GM21825 (cell line): ENCODE results near the gene CDH22.

Experiments
- ATAC-seq: cut with Tn5 transposase; IDR thresholded peaks from one replicate; pipeline ENCODE4 v1.9.1; 2021; ENCODE audit warnings: mild to moderate bottlenecking, moderate library complexity; ENCODE audit not compliant: unreplicated experiment

The CDH22 gene

DNA sequence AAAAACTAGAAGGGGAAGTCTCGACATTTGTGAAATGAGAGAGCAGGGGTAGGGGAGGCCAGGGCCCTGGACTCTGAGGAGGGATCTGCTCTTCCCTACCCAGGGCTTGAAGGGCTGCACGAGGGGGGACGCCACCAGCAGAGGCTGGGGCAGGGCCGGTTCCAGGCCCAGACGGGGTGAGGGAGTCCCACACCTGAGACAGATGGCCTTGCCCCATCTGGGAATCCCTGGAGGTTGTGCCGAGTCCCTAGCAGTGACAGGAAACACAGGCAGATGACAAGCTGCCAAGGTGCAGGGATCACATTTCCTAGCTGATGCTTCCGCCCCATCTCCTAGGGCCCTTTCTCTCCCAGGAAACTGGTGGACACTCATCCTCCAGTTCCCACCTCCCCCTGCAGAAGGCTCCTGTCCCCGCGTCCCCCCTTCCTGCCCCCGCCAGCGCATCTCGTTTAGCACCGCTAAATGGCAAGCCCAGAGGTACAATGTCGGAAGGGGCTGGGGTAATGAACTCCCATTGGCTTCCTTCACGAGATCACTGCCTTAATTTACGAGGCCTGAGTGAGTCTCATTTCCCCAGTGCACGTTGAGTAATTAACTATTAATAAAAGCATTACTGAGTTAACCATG is 35.2 kb upstream of the CDH22 start:
- ATAC-seq: no peak

DNA sequence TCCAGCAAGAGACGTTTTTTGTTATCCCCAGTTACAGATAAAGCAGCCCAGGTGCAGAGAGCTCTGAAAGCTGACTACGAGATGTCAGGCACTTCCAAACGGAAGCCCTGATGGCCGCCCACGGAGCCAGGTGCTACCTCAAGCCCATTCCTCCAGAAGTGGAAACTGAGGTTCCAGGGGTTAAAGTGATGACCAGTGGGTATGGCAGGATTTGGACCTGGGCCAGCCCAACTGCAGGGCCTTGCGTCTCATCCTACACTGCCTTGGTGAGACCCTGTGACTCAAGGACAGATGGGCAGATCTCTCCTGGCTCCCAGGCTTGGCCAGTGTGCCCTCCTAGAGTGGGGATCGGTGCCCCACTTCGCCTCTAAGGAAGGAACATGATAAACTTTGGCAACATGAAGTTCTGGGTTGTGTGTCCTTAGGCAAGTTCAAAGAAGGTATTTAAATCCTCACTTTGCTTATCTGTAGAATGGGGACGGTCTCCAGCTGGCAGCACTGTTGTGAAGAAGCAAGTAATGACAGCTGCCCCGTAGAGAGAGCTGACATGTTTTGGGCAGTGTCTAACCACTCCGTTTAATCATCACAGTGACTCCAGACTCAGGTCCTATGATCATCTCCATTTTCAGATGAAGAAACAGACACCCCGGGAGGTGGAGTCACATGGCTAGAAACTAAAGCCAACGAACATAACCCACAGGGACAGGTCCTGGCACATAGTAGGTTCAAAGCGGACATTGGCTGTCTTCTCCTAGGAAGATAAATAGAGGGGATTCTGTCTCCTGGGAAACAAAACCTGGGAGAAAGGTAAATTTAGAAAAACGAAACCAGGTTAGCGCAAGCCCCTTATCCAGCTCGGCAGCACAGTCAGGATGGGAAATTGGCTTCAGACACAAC is 34.4 kb upstream of the CDH22 start:
- no peak for ATAC-seq

DNA sequence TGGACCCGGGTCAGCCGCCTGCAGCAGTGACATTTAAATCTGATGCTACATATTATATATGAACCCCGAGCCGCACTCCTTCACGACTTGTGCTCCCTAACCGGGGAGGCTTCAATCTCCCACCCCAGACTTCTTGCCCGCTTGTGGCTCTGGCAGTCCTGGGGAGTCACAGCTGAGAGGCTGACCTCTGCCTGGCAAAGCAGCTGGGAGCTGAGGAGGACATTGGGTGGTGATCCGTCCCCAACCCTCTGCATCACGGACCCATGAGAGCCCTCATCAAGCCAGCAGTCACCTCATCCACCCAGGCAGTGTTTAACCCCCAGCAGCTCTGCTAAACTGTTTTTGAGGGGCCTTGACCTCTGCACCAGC is 33.7 kb upstream of the CDH22 start:
- ATAC-seq: no peak

DNA sequence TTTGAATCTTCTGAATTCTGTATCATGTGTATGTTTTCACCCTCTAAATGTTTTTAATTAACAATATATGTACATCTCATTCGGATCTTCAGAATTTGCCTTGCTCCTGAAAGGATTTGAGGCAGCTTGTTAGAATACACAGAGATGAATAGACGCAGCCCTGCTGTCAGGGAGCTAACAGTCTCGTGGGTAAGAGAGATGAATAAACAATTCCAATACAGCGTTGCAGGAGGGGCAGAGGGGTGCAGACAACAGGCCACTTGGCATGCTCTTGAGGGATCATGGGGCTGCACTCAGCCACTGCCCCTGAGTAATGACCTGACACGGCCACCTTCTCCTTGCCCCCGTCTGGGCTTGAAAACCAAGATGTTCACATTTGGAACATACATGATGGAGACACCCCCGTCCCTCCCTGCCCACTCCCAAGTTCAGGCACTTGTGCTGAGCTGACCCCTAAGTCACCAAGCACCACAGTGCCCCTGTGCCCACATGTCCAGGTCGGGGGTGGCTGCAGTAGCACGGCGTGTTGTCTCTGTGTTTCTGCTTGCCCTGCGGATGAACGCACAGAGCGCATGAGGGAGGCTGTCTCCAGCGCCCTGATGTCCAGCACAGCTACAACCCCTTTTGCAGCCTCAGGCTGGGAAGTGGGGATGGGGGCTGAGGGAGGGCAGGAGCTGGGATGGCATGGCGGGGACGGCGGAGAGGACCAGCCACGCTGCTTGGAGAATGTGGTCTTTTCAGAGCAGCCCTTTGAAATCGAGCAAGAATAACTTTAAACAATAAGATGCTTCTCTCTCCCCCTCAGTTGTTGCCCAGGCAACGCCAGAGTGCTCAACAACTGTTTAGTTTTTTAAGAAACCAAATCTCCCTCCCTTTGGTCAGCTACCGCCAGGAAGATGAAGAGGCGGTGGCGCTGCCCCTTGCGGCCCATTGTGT is 33.0 kb upstream of the CDH22 start:
- no peak for ATAC-seq

DNA sequence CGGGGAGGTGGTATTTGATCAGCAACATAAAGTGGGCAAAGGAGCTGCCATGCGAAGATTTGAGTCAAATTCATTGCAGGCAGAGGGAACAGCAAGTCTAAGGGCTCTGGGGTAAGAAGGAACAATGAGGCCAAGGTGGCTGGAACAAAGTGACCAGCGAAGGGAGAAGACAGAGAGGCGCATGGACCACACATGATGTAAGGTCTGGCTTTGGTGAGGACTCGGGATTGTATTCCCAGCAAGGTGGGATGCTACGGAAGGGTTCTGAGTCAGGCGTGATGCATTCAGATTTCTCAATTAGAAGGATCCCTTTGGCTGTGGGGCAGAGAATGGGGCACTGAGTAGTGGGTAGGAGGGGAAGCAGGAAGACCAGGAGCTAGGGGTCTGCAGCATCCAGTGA is 30.7 kb upstream of the CDH22 start:
- ATAC-seq: no peak

DNA sequence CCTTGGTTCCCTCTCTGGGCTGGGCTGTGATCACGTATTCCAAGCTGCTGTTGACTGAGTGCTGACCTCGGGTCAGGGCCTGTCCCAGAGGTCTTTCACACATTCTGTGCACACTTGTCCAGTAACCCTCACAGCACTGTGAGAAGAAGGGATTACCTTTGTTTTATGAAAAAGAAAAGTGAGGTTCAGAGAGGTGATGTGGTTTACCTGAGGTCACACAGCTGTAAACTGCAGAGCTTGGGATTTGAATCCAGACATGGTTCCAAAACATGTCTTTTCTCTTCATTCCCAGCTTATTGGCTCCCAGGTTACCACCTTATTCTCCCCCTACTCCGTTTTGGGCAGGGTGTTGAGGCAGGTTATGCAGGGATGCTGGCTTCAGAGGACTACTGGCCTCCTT is 28.4 kb upstream of the CDH22 start:
- no peak for ATAC-seq

DNA sequence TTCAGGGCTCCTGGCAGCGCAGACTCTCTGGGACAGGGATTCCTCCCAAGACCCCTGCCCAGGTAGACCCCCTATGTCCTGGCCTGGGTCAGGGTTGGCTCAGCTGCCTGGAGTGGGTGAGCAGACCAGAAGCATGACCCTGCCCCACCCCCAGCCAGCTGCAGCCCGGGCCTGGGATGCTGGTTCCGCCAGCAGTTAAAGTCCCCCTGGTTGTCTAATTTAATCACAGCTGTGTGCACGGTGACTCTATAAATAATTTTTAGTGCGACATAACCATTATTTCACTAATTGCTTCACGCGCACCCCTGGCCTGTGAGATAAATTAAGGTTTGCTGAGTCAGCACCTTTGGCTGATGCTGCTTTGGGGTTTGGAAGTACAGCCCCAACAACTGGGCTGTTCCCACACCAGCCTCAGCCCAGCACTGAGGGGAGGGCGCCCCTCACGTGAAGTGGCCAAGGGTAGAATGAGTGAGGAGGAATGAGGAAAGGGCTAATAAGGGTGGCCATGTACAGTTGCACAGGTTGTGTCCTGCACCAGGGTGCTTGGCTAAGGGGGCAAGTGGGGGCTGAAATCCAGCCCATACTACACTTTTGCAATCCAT is 26.1 kb upstream of the CDH22 start:
- ATAC-seq: no peak

DNA sequence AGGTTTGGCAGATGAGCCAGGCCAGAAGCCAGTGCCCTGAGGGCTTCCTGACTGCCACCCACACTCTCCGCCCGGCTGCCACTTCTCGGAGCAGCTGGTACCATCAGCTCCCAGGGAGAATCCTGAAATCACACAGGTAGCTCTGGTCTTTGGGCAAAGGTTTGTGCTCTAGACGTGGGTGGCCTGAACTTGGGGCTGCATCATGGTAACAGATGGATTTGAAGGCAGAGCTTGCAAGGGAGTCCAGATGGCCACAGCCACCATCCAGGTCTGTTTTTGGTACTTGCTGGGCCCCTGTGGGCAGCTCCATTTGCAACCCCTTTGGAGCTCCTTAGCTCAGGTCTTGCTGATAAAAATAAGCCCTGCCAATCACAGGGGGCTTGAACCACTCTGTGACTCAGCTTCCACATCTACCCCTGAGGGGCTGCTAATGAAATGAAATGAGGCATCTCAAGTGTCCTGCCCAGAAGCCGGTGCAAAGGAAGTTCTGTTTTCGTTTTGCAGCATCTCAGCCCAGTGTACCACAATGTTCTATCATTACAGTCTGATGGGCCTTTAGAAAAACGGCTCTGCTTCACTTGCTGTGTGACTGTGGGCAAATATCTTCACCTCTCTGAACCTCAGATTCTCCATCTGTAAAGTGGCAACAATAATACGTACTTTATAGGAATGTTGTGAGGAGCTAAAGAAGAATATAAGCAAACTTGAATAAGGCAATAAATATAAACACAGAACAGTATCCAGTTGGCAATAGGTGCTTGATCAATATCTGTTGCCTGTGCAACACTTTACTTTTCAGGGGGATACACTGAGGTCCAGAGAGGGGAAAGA is 25.1 kb upstream of the CDH22 start:
- no peak for ATAC-seq

DNA sequence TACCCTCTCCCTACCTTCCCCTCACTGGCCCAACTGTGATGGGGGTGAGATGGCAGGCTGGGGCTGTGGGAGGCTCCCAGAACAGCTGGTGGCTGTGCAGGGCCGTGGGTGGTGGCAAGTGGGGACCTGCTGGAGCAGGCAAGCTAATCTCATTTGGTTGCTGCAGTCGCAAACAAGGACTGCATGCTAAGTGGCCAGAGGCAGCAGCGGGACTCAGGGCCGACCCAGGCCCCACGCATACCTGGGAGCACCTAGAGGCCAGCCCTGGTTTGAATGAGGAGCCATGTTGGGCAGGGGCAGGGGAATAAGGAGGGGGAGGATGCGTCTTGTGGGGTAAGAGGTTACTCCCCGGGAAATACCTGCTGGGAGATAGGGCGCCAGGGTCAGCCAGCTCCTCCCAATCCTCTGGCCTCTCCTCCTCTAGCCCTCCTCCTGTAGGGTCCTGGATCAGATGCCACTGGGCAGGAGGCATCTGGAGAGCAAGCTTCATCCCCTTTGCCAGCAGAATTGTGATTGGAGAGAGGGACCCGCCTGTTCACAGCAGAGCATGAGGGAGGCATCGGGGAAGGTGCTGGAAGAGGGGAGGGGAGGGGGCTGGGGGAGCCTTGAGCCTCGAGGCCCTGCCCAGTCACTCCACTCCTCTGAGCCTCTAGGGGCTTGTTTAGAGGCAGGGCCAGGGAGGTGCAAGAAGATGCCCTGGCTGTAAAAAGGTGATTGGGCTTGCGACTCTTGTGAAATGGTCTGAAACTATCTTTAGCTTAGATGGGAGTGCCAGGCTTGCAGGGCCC is 24.3 kb upstream of the CDH22 start:
- no peak for ATAC-seq

DNA sequence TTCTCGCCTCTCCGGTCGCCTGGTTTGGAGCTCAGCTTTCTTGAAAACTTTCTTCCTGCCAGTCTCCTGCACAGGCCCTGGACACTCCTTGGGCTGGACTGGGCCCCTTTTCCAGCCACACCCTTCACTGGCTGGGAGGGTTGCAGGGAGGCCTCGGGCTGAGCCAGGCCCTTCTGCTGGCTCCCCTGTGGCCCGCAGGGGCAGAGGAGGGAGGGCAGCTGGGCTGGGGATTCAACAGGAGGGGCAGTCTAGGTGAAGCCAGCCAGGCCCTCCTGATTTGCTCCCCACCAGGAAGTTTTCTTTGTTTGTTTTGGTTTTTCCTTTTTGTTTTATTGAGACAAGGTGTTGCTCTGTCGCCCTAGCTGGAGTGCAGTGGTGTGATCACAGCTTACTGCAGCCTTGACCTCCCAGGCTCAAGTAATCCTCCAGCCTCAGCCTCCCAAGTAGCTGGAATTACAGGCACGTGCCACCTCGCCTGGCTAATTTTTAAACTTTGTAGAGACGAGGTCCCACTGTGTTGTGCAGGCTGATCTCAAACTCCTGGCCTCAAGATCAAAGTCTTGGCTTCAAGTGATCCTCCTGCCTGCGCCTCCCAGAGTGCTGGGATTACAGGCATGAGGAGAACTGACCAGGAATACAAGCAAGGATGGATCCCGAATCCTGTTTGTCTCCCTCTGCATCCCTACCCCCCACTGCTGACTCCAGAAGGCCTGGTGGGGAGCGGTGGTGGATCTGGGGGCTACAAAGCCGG is 23.5 kb upstream of the CDH22 start:
- no peak for ATAC-seq

DNA sequence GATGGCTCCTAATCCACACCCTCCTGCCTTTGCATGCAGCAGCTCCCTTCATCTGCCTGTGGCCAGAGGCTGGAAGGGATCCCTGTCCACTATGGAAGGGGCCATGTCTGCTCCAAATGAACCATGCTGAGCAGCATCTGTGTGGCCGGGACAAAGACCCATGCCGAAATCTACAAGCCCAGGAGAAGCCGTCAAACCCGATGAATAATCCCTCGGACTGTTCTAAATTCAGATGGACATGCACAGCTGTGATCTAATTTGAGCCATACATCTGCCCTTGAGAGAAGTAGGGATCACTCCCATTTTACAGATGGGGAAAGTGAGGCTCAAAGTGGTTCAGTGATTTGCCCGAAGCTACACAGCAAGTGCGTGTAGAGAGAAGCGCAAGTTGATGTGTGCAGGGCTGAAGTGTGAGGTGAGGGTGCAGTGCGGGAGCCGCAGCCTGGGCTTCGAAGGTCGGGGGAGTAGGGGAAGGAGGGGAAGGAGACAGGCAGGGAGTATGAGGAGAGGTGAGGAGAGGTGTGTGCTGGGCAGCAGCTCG is 22.6 kb upstream of the CDH22 start:
- ATAC-seq: no peak

DNA sequence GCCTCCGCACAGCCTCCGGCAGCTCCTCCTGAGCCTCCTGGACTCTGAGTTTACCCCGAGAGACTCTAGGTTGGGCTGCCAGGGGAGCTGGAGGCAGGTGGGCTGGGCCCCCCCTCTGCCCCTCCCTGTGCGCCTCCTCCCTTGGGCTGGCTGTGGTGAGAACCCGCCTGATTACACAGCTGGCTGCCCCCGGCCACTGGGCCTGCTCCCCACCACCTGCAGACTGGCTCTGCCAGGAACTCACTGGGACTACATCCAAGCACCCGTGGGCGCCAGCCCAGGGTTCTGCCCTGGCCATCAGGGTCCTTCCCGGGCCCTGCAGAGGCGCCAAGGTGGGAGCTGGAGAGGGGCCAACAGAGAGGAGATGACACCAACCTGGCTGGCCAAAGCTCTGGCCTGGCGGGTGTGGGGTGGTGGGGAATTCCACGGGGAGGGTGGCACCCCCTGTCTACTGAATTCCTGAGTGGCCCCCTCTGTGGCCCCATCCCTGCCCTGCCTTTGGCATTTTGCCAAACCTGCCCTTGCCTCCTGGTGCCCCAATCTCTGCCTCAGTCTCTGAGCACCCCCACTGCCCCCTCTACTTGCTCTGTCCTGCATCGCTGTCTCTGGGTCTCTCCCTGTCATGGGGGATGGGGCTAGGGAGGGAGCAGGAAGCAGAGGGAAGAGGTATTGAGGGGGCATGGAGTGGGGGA is 21.9 kb upstream of the CDH22 start:
- no peak for ATAC-seq

DNA sequence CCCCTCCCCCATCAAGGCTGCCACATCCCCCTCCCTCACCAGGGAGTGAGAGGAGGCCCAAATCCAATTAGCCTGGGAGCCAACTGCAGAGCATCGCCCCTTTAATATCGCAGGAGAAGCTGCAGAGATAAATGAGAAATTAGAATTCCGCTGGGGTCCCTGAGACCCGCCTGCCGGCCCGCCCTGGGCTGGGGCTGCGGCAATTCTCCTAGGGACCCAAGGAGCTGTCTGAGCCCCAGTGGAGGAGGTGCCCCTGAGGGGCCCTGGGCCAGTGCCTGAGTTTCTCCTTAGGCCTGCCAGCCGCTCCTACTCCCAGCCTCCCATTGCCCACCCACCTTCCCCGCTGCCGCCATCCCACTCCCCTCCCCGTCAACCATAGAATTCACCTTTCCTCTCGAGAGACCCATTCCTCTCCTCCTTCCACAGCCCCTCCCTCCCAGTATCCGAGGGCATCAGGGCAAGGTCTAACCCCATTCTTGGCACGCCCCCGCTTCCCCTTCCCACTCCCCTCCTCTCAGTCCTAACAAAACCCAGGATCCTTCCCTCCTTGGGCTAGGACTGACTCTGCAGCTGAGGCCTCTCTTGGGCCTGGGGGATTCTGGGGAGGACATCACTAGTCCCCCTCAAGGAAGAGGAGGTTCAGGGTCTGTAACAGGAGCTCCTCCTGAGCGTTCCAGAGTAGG is 20.0 kb upstream of the CDH22 start:
- ATAC-seq: no peak

DNA sequence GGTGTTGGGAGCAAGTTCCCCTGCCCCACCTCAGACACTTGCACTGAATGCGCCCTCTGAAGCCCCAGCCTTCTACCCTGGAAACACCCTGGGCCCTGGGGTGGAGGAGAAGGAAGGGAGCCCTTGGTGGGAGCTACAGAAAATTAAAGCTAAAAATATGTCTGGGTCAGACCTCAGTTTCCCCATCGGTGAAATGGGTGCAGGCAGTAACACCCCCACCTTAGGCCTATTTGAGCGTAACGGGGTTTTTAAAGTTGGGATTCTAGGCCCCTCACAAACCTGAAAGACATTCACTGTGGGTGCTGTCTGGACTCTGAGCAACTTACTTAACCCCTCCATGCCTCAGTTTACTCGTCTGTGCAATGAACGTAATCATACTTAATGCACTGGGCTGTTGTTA is 19.3 kb upstream of the CDH22 start:
- ATAC-seq: no peak

DNA sequence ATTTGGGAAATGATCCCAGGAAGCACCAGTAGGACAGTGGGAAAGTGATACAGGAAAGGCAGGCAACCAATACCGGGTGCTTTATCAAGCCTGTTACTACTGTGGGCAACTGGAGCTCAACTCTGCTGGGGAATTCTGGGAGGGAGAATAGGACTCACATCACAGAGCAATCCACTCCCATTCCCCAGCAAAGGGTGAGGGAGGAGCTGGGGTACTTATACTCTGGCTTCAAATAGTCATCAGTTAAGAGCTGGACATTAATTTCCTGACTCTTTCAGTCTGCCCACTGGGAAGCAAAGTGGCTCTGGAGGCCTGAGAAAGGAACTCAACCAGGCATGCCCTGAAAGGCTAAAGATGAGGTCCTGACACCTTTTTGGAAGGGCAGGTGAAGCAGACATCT is 17.5 kb upstream of the CDH22 start:
- ATAC-seq: no peak

DNA sequence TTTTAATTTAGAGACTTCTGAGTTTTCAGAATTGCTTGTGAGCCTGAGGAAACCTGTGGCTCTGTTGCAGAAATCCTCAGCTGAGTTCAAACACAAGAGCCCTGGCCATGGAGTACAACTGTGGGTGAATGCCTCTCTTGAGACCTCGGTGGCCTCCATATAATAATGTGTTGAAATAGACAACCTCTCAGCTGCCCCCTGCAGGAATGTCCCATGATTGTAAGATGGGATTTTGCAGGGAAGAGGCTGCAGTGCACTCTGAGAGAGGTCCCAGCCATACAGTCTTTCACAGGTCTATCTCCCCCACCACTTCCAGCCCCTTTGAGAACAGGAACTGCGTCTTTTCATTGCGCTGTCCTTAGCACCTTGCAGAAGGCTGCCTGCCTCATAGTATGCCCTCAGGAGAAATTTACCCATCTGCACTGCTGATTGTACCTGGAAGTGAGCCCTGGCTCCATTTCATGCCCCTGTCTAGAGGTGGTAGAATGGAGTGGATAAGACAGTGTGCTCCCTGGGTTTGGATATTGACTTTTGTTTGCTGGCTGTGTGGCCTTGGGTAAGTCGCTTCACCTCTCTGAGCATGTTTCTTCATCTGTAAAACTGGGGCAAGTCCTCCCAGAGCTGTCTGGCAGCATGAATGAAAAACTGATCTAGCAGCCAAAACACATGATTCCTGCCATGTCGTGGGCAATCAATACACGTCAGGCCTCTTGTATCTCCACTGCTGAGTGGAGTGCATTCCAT is 16.8 kb upstream of the CDH22 start:
- no peak for ATAC-seq

DNA sequence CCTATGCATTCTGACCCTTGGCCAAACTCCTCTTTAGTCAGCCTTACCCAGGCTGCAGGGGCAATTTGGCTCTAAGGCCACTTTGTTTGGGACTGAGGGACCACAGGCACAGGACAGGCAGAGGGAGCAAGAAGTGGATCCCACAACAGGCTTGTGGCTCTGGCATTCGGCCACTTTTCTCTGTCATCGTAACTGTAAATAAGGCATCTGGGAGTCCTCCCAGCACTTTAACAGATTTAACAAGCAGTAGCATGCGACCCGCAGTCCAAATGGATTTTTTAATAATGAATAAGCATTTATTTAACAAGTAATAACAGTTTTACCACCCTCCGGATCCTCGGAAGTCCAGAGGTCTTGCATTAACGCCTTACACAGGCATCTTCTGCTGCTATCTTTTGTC is 16.1 kb upstream of the CDH22 start:
- ATAC-seq: no peak
